HepG2 (cell line): ENCODE results near the gene CHST11.

Experiments used
- EHMT2 ChIP-seq: fragments of 200-600 bp; sonication (generic); IDR thresholded peaks from 2 replicates; pipeline ENCODE4 v1.7.0; 2017; ENCODE audit warnings: antibody characterized with exemption, low read depth, low read length, borderline replicate concordance
- ETV5 ChIP-seq: IDR thresholded peaks from 2 replicates; pipeline ENCODE4 v1.6.1; 2018; ENCODE audit warnings: missing biosample characterization, missing genetic modification reagents, inconsistent platforms, borderline replicate concordance
- FOXM1 ChIP-seq: sonication (generic); formaldehyde crosslinking; IDR thresholded peaks from 2 replicates; pipeline ENCODE4 v1.5.0; 2020; ENCODE audit warnings: missing genetic modification reagents
- MATR3 ChIP-seq: sonication (generic); formaldehyde crosslinking; IDR thresholded peaks from 2 replicates; pipeline ENCODE4 v1.4.0; 2020; ENCODE audit warnings: missing genetic modification reagents
- NFE2L1 ChIP-seq: sonication (generic); formaldehyde crosslinking; IDR thresholded peaks from 2 replicates; pipeline ENCODE4 v1.4.0; 2020; ENCODE audit warnings: missing genetic modification reagents, mild to moderate bottlenecking, borderline replicate concordance
- NRL ChIP-seq: sonication (generic); formaldehyde crosslinking; IDR thresholded peaks from 2 replicates; pipeline ENCODE4 v1.5.0; 2020; ENCODE audit warnings: missing genetic modification reagents, mild to moderate bottlenecking, moderate library complexity, borderline replicate concordance
- POLR2AphosphoS5 ChIP-seq: IDR thresholded peaks from 2 replicates; pipeline ENCODE4 v1.6.1; 2012; ENCODE audit warnings: low read depth, low read length
- TCF7L2 ChIP-seq: IDR thresholded peaks from 2 replicates; pipeline ENCODE4 v1.6.1; 2011; ENCODE audit warnings: mild to moderate bottlenecking, low read depth, low read length, moderate library complexity
- ZNF292 ChIP-seq: sonication (generic); formaldehyde crosslinking; IDR thresholded peaks from 2 replicates; pipeline ENCODE4 v1.8.1; 2022; ENCODE audit warnings: mild to moderate bottlenecking, low read depth, missing genetic modification reagents, borderline replicate concordance
- ZNF3 ChIP-seq: IDR thresholded peaks from 2 replicates; pipeline ENCODE4 v1.7.0; 2017; ENCODE audit warnings: inconsistent platforms
- TF ChIP-seq, protein P1 (sequence below): sonication (generic); formaldehyde crosslinking; IDR thresholded peaks from 2 replicates; pipeline ENCODE4 v1.5.1; 2020; ENCODE audit warnings: missing genetic modification reagents, mild to moderate bottlenecking, borderline replicate concordance
- TF ChIP-seq, protein P2 (sequence below): sonication (generic); formaldehyde crosslinking; IDR thresholded peaks from 2 replicates; pipeline ENCODE4 v1.4.0; 2020; ENCODE audit warnings: missing genetic modification reagents, borderline replicate concordance
- TF ChIP-seq, protein P3 (sequence below): sonication (generic); formaldehyde crosslinking; IDR thresholded peaks from 2 replicates; pipeline ENCODE4 v1.4.0; 2020; ENCODE audit warnings: missing genetic modification reagents

DNA sequence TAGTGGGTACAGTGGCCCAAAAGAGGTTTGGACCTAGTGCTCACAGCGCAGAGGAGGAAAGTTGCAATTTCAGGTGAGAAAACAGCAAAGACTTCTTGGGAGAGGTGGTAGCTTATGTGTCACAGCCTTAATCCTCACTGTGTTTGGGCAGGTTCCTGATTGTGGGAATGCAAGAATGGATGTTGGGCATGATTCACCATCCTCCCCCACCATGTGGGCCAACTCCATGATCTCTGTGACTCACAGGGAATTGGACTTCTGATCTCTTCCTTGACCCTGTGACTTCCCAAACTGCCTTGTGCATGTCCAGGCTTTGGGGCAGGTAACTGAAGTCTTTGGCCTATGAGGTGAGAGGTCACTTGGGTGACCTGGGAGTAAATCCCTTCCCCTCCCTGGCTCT is 1.8 kb upstream of the CHST11 start:
- TF ChIP-seq, protein P1, sequence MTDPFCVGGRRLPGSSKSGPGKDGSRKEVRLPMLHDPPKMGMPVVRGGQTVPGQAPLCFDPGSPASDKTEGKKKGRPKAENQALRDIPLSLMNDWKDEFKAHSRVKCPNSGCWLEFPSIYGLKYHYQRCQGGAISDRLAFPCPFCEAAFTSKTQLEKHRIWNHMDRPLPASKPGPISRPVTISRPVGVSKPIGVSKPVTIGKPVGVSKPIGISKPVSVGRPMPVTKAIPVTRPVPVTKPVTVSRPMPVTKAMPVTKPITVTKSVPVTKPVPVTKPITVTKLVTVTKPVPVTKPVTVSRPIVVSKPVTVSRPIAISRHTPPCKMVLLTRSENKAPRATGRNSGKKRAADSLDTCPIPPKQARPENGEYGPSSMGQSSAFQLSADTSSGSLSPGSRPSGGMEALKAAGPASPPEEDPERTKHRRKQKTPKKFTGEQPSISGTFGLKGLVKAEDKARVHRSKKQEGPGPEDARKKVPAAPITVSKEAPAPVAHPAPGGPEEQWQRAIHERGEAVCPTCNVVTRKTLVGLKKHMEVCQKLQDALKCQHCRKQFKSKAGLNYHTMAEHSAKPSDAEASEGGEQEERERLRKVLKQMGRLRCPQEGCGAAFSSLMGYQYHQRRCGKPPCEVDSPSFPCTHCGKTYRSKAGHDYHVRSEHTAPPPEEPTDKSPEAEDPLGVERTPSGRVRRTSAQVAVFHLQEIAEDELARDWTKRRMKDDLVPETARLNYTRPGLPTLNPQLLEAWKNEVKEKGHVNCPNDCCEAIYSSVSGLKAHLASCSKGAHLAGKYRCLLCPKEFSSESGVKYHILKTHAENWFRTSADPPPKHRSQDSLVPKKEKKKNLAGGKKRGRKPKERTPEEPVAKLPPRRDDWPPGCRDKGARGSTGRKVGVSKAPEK (CRISPR knock-in tag) = no peak
- TF ChIP-seq EHMT2 (no peak), NRL (CRISPR knock-in tag) (no peak), TCF7L2 (no peak), ZNF3 (no peak), POLR2AphosphoS5 (no peak), ZNF292 (CRISPR knock-in tag) (no peak), NFE2L1 (CRISPR knock-in tag) (no peak), FOXM1 (CRISPR knock-in tag) (no peak), ETV5 (no peak), MATR3 (CRISPR knock-in tag) (no peak)
- TF ChIP-seq, protein P2, sequence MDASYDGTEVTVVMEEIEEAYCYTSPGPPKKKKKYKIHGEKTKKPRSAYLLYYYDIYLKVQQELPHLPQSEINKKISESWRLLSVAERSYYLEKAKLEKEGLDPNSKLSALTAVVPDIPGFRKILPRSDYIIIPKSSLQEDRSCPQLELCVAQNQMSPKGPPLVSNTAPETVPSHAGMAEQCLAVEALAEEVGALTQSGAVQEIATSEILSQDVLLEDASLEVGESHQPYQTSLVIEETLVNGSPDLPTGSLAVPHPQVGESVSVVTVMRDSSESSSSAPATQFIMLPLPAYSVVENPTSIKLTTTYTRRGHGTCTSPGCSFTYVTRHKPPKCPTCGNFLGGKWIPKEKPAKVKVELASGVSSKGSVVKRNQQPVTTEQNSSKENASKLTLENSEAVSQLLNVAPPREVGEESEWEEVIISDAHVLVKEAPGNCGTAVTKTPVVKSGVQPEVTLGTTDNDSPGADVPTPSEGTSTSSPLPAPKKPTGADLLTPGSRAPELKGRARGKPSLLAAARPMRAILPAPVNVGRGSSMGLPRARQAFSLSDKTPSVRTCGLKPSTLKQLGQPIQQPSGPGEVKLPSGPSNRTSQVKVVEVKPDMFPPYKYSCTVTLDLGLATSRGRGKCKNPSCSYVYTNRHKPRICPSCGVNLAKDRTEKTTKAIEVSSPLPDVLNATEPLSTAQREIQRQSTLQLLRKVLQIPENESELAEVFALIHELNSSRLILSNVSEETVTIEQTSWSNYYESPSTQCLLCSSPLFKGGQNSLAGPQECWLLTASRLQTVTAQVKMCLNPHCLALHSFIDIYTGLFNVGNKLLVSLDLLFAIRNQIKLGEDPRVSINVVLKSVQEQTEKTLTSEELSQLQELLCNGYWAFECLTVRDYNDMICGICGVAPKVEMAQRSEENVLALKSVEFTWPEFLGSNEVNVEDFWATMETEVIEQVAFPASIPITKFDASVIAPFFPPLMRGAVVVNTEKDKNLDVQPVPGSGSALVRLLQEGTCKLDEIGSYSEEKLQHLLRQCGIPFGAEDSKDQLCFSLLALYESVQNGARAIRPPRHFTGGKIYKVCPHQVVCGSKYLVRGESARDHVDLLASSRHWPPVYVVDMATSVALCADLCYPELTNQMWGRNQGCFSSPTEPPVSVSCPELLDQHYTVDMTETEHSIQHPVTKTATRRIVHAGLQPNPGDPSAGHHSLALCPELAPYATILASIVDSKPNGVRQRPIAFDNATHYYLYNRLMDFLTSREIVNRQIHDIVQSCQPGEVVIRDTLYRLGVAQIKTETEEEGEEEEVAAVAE (CRISPR knock-in tag) = no peak
- TF ChIP-seq, protein P3, sequence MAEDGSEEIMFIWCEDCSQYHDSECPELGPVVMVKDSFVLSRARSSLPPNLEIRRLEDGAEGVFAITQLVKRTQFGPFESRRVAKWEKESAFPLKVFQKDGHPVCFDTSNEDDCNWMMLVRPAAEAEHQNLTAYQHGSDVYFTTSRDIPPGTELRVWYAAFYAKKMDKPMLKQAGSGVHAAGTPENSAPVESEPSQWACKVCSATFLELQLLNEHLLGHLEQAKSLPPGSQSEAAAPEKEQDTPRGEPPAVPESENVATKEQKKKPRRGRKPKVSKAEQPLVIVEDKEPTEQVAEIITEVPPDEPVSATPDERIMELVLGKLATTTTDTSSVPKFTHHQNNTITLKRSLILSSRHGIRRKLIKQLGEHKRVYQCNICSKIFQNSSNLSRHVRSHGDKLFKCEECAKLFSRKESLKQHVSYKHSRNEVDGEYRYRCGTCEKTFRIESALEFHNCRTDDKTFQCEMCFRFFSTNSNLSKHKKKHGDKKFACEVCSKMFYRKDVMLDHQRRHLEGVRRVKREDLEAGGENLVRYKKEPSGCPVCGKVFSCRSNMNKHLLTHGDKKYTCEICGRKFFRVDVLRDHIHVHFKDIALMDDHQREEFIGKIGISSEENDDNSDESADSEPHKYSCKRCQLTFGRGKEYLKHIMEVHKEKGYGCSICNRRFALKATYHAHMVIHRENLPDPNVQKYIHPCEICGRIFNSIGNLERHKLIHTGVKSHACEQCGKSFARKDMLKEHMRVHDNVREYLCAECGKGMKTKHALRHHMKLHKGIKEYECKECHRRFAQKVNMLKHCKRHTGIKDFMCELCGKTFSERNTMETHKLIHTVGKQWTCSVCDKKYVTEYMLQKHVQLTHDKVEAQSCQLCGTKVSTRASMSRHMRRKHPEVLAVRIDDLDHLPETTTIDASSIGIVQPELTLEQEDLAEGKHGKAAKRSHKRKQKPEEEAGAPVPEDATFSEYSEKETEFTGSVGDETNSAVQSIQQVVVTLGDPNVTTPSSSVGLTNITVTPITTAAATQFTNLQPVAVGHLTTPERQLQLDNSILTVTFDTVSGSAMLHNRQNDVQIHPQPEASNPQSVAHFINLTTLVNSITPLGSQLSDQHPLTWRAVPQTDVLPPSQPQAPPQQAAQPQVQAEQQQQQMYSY (CRISPR knock-in tag) = no peak
